ENCODE measurements around the gene RGS19.

RGS19 gene

GRCh38 chr20:64080013-64080812, 895 bp upstream of the RGS19 start, which contains the start of gene OPRL1:
TSS of gene OPRL1 (plus strand) at chr20:64080082. CDS start at chr20:64092721, 12,639 bp downstream.
- H3K4me1 ChIP-seq (ENCODE audit: control insufficient read depth, insufficient read depth, low read length): peaks cover 37% of the 10 kb centered on the region
- H3K9ac ChIP-seq (ENCODE audit: low read depth, low read length): peak within 1 kb of the TSS; percentile 88
- H3K4me3 ChIP-seq (ENCODE audit: low read length): peak within 1 kb of the TSS; percentile 90
- peak within 1 kb of the TSS; percentile 97 for H3K4me2 ChIP-seq (ENCODE audit: low read length)
- H3K36me3 ChIP-seq (ENCODE audit: insufficient read depth, low read length): no peaks in the 10 kb centered on the region
- H3K27me3 ChIP-seq (ENCODE audit: control insufficient read depth, insufficient read depth, low read length): peaks cover 23% of the 10 kb centered on the region
- H3K9me3 ChIP-seq (replicated peaks; ENCODE audit: low read length): no peaks in the 10 kb centered on the region

- peak overlapping the region; percentile 88 for H3K9ac ChIP-seq (ENCODE audit: low read depth, low read length)
- H3K36me3 ChIP-seq (ENCODE audit: insufficient read depth, low read length): no peaks in the 10 kb centered on the region
- H3K9me3 ChIP-seq (replicated peaks; ENCODE audit: low read length): no peaks in the 10 kb centered on the region
- H3K27me3 ChIP-seq (ENCODE audit: control insufficient read depth, insufficient read depth, low read length): peaks cover 9% of the 10 kb centered on the region
- peak overlapping the region; percentile 97 for H3K4me2 ChIP-seq (ENCODE audit: low read length)
- peaks cover 35% of the 10 kb centered on the region for H3K4me1 ChIP-seq (ENCODE audit: control insufficient read depth, insufficient read depth, low read length)
- H3K4me3 ChIP-seq (ENCODE audit: low read length): peak overlapping the region; percentile 90
Measured at GRCh38 chr20:64078934-64079272, 415 bp downstream of the RGS19 start.

- peaks cover 3% of the 10 kb centered on the region for H3K27me3 ChIP-seq (ENCODE audit: control insufficient read depth, insufficient read depth, low read length)
- peak overlapping the region; percentile 90 for H3K4me3 ChIP-seq (ENCODE audit: low read length)
- peak overlapping the region; percentile 97 for H3K4me2 ChIP-seq (ENCODE audit: low read length)
- peaks cover 4% of the 10 kb centered on the region for H3K36me3 ChIP-seq (ENCODE audit: insufficient read depth, low read length)
- H3K4me1 ChIP-seq (ENCODE audit: control insufficient read depth, insufficient read depth, low read length): peaks cover 27% of the 10 kb centered on the region
- H3K9me3 ChIP-seq (replicated peaks; ENCODE audit: low read length): no peaks in the 10 kb centered on the region
- no peak overlapping the region for H3K9ac ChIP-seq (ENCODE audit: low read depth, low read length)
Measured at GRCh38 chr20:64077876-64078551, 1.3 kb downstream of the RGS19 start.

- Histone ChIP-seq H3K4me1 (ENCODE audit: control insufficient read depth, insufficient read depth, low read length) (peaks cover 25% of the 10 kb centered on the region), H3K36me3 (ENCODE audit: insufficient read depth, low read length) (peaks cover 4% of the 10 kb centered on the region), H3K9ac (ENCODE audit: low read depth, low read length) (no peak overlapping the region), H3K27me3 (ENCODE audit: control insufficient read depth, insufficient read depth, low read length) (no peaks in the 10 kb centered on the region), H3K4me2 (ENCODE audit: low read length) (no peak overlapping the region), H3K9me3 (replicated peaks; ENCODE audit: low read length) (no peaks in the 10 kb centered on the region), H3K4me3 (ENCODE audit: low read length) (no peak overlapping the region)
Measured at GRCh38 chr20:64077541-64077875, 1.8 kb downstream of the RGS19 start.

GRCh38 chr20:64077094-64077493, 2.2 kb downstream of the RGS19 start:
- peaks cover 25% of the 10 kb centered on the region for H3K4me1 ChIP-seq (ENCODE audit: control insufficient read depth, insufficient read depth, low read length)
- H3K4me3 ChIP-seq (ENCODE audit: low read length): no peak overlapping the region
- H3K9me3 ChIP-seq (replicated peaks; ENCODE audit: low read length): no peaks in the 10 kb centered on the region
- no peak overlapping the region for H3K9ac ChIP-seq (ENCODE audit: low read depth, low read length)
- no peak overlapping the region for H3K4me2 ChIP-seq (ENCODE audit: low read length)
- peaks cover 4% of the 10 kb centered on the region for H3K36me3 ChIP-seq (ENCODE audit: insufficient read depth, low read length)
- no peaks in the 10 kb centered on the region for H3K27me3 ChIP-seq (ENCODE audit: control insufficient read depth, insufficient read depth, low read length)

- Histone ChIP-seq H3K4me1 (ENCODE audit: control insufficient read depth, insufficient read depth, low read length) (peaks cover 25% of the 10 kb centered on the region), H3K9me3 (replicated peaks; ENCODE audit: low read length) (no peaks in the 10 kb centered on the region), H3K27me3 (ENCODE audit: control insufficient read depth, insufficient read depth, low read length) (no peaks in the 10 kb centered on the region), H3K4me2 (ENCODE audit: low read length) (no peak overlapping the region), H3K9ac (ENCODE audit: low read depth, low read length) (no peak overlapping the region), H3K4me3 (ENCODE audit: low read length) (no peak overlapping the region), H3K36me3 (ENCODE audit: insufficient read depth, low read length) (peaks cover 4% of the 10 kb centered on the region)
Measured at GRCh38 chr20:64076061-64076997, 3.0 kb downstream of the RGS19 start.

- Histone ChIP-seq H3K4me1 (ENCODE audit: control insufficient read depth, insufficient read depth, low read length) (peaks cover 23% of the 10 kb centered on the region), H3K4me3 (ENCODE audit: low read length) (no peak overlapping the region), H3K4me2 (ENCODE audit: low read length) (no peak overlapping the region), H3K36me3 (ENCODE audit: insufficient read depth, low read length) (peaks cover 4% of the 10 kb centered on the region), H3K27me3 (ENCODE audit: control insufficient read depth, insufficient read depth, low read length) (no peaks in the 10 kb centered on the region), H3K9ac (ENCODE audit: low read depth, low read length) (no peak overlapping the region), H3K9me3 (replicated peaks; ENCODE audit: low read length) (no peaks in the 10 kb centered on the region)
Measured at GRCh38 chr20:64075556-64075955, 3.8 kb downstream of the RGS19 start.

- Histone ChIP-seq H3K27me3 (ENCODE audit: control insufficient read depth, insufficient read depth, low read length) (no peaks in the 10 kb centered on the region), H3K4me3 (ENCODE audit: low read length) (no peak overlapping the region), H3K36me3 (ENCODE audit: insufficient read depth, low read length) (peaks cover 4% of the 10 kb centered on the region), H3K4me2 (ENCODE audit: low read length) (no peak overlapping the region), H3K9ac (ENCODE audit: low read depth, low read length) (no peak overlapping the region), H3K4me1 (ENCODE audit: control insufficient read depth, insufficient read depth, low read length) (peaks cover 18% of the 10 kb centered on the region), H3K9me3 (replicated peaks; ENCODE audit: low read length) (no peaks in the 10 kb centered on the region)
Measured at GRCh38 chr20:64074963-64075362, 4.4 kb downstream of the RGS19 start.

- Histone ChIP-seq H3K9ac (ENCODE audit: low read depth, low read length) (no peak overlapping the region), H3K27me3 (ENCODE audit: control insufficient read depth, insufficient read depth, low read length) (no peaks in the 10 kb centered on the region), H3K36me3 (ENCODE audit: insufficient read depth, low read length) (peaks cover 4% of the 10 kb centered on the region), H3K9me3 (replicated peaks; ENCODE audit: low read length) (no peaks in the 10 kb centered on the region), H3K4me2 (ENCODE audit: low read length) (no peak overlapping the region), H3K4me1 (ENCODE audit: control insufficient read depth, insufficient read depth, low read length) (peaks cover 18% of the 10 kb centered on the region), H3K4me3 (ENCODE audit: low read length) (no peak overlapping the region)
Measured at GRCh38 chr20:64074184-64074789, 5.0 kb downstream of the RGS19 start.

GRCh38 chr20:64073476-64074183, 5.7 kb downstream of the RGS19 start:
- Histone ChIP-seq H3K4me2 (ENCODE audit: low read length) (no peak overlapping the region), H3K36me3 (ENCODE audit: insufficient read depth, low read length) (peaks cover 4% of the 10 kb centered on the region)

More at GRCh38 chr20:64073476-64074183, 5.7 kb downstream of the RGS19 start:
- H3K4me3 ChIP-seq (ENCODE audit: low read length): no peak overlapping the region
- no peaks in the 10 kb centered on the region for H3K9me3 ChIP-seq (replicated peaks; ENCODE audit: low read length)
- no peaks in the 10 kb centered on the region for H3K27me3 ChIP-seq (ENCODE audit: control insufficient read depth, insufficient read depth, low read length)
- no peak overlapping the region for H3K9ac ChIP-seq (ENCODE audit: low read depth, low read length)
- H3K4me1 ChIP-seq (ENCODE audit: control insufficient read depth, insufficient read depth, low read length): peaks cover 12% of the 10 kb centered on the region

Measured in skeletal muscle satellite cell (primary cell).